Hematopoietic multipotent progenitor cell treated with erythropoietin and hydrocortisone succinate and interleukin-3 and kit ligand, for 6 days (in vitro differentiated cells): ENCODE measurements around the gene C6orf118.
A peak's percentile ranks its signal among the peaks of the same experiment; 100 is the strongest.

Experiments
- DNase-seq: peaks from one replicate; pipeline ENCODE4 v3.0.0-alpha.2; 2015

Gene C6orf118

DNA sequence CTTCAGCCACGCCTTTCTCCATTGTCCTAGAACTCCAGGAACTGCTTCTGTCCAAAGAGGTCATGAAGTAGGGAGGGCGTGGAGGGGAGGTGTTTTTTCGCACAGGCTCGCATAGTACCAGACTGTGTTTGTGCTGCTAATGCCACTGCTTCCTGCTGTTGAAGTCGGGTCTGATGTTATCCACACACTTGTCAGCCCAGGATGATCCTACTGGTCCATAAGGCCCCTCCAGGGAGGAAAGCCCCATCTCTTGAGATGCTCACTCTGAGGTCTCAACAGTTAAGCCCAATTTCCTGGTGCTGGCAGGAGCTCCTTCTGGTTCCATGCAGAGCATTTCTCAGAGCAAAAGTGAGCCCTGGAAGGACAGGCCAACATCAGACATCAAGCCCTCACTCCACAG lies 65.6 kb downstream of the C6orf118 start:
- DNase-seq, result no peak

DNA sequence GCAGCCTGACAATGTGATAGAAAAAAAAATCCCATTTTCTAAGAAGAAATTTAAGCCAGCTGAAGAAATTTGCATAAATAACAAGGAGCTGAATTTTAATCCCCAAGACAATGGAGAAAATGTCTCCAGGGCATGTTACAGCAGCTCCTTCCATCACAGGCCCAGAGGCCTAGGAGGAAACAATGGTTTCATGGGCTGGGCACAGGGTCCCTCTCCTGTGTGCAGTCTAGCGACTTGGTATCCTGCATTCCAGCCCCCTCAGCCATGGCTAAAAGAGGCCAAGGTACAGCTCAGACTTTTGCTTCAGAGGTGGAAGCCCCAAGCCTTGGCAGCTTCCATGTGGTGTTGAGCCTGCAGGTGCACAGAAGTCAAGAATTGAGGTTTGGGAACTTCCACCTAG lies 73.1 kb downstream of the C6orf118 start:
- DNase-seq, result no peak

DNA sequence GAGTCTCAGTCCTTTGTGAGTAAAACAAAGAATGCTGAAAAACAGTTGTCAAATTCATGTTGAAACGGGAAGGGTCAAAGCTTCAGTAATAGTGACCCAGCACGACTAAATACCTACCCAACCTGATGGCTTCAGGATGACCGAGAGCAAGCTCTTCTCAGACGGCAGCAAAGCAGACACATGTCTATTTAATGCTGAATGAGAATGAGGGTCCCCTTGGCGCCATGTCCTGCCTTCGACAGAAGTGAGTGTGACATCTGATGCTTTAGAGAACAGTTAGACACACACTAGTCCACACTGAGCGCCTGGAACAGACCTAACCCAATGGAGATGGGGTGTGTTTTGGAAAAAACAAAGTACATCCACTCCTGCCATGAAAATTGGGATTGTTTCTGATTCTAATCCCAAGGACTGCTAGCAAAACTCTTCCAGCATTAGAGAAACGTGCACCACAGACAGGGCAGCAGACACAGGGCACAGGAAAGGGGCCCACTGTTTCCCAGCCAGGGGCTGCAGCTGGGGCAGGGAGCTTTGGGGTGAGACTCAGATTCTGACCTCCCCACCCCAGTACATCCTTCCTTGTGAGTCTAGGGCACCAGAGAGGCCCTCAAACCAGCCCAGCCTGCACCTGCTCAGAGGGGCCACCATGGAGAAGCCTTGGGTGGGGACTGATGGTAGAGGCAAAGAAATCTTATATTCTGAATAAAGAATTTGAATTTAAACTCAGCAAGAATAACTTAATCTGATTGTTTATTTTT lies 76.5 kb downstream of the C6orf118 start:
- DNase-seq, result no peak

DNA sequence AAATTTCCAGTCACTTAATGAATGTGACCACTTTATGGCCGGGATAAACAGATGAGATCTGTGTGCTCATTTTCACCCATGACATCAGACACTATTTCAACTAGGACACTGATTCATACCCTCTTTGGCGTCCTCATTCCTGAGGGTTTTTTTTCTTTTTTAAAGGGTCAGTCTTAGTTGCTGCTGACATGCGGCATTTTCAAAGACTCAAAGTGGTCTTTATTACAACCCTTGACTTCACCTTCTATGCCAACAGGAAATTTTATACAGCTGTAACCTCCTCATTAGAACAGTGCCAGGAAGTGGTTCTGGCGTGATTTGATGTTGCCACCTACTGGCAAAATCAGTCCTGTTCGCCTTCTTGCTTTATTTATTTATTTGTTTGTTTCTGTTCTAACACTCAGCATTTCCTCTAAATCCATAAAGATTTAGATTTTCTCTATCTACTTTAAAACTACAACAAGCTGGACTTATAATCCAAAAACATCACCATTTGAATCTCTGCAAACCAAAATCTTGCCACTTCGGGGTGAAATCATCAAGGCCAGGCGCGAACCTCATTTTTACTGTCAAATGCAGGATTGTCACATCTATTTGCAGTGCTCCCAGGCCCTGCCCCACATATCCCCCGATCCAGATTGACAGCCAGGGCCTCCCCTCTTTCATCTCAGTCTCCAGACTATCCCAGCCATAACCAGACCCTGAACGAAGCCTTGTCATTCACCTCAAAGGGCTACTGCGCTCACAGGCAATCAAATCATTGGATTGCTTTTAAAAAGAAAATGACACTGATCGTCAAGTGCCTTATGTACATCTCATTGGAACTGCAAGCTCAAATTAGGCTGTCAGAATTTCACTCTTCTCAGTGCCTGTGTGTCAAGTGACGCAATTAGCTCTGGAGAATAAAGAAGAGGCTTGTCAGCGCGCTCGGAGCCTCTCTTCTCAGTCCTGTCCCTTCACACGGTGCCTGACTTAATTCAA lies 77.5 kb downstream of the C6orf118 start:
- peak; percentile 6 for DNase-seq

DNA sequence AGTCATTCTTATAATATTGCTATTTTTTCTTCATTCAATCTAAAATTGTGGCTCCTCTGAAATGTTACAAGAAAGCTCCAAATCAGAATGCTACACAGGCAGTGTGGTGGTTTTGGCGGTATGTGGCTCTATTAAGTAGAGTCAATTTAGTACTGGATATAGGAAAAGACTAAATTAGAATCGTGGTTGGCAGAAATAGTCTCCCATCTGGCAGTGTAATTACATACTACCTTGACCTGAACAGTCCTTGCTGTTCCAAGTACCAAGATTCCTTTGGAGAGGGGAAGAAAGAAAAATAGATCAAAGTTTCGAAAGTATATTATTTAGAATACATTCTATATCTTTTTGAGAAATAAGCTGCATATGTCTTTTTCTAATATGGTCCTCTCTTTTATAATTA lies 78.2 kb downstream of the C6orf118 start:
- no peak for DNase-seq
